Measurements from ENCODE around the gene SNTG2. TPM values are rescaled to one million over a fixed set of nuclear protein-coding genes. Genes with fewer than 3 reads are reported as not detected.

The SNTG2 gene
- total RNA-seq, 1 donor: 0.09 TPM

DNA sequence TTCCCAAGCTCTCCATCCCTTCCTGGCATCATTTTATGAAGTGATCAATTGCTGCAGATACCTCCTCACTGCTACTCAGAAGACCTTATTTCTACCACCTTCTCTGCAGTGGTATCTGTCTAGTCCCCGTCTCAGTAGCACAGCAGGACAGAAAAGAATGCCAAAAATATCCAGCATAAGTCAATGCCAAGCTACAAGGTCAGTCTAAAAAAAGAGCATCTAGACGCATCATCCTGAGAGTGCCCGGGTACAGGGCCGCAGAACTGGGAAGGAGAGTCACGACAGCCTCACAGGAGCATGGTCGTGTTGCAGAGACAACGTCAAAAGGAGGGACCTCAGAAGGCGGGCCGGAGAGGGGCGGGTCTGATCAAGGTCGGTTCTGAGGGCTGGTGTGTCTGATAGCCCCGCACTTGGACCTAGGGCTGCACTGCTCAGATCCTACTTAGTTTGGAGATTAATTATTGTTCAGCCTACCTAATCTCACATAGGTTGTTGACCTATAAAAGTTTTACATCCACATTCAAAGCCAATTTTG lies 24.3 kb upstream of the SNTG2 start:
- TF ChIP-seq, protein P1, sequence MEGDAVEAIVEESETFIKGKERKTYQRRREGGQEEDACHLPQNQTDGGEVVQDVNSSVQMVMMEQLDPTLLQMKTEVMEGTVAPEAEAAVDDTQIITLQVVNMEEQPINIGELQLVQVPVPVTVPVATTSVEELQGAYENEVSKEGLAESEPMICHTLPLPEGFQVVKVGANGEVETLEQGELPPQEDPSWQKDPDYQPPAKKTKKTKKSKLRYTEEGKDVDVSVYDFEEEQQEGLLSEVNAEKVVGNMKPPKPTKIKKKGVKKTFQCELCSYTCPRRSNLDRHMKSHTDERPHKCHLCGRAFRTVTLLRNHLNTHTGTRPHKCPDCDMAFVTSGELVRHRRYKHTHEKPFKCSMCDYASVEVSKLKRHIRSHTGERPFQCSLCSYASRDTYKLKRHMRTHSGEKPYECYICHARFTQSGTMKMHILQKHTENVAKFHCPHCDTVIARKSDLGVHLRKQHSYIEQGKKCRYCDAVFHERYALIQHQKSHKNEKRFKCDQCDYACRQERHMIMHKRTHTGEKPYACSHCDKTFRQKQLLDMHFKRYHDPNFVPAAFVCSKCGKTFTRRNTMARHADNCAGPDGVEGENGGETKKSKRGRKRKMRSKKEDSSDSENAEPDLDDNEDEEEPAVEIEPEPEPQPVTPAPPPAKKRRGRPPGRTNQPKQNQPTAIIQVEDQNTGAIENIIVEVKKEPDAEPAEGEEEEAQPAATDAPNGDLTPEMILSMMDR (IDR thresholded peaks at IDR 0.05; ENCODE audit: insufficient read depth, low read length): no peak
- H3K4me3 ChIP-seq (ENCODE audit: low read depth, low read length): no peak overlapping the region
- no peak for DNase-seq (ENCODE audit: low read depth)

- no peak for DNase-seq (ENCODE audit: low read depth)
- no peak overlapping the region for H3K4me3 ChIP-seq (ENCODE audit: low read depth, low read length)
- TF ChIP-seq, protein P1 (IDR thresholded peaks at IDR 0.05; ENCODE audit: insufficient read depth, low read length): no peak
Measured at GRCh38 chr2:926896-927295, 23.8 kb upstream of the SNTG2 start.

GRCh38 chr2:929011-929735 lies 21.5 kb upstream of the SNTG2 start:
- TF ChIP-seq, protein P1 (IDR thresholded peaks at IDR 0.05; ENCODE audit: insufficient read depth, low read length): no peak
- no peak overlapping the region for H3K4me3 ChIP-seq (ENCODE audit: low read depth, low read length)
- DNase-seq (ENCODE audit: low read depth): no peak

DNA sequence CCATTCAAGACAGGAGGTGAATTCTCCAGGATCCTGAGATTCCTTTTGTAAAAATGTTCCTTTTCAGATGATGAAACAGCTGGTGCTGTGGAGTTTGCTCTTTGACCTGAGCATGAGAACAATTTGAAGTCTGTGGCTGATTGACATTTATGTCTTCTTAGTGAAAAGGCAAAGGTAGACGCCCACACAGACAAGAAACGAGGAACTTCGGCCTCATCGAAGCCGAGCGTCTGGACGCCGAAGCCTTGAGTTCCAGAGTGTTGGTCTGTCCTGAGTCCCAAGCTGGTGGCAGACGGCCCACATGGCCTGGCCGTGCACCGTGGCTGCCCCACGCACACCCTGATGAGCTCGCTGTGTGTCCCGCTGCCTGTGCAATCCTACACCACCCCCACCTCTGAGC lies 20.7 kb upstream of the SNTG2 start:
- no peak overlapping the region for H3K4me3 ChIP-seq (ENCODE audit: low read depth, low read length)
- DNase-seq (ENCODE audit: low read depth): no peak
- TF ChIP-seq, protein P1 (IDR thresholded peaks at IDR 0.05; ENCODE audit: insufficient read depth, low read length): no peak

GRCh38 chr2:930935-931334 lies 19.7 kb upstream of the SNTG2 start:
- TF ChIP-seq, protein P1 (IDR thresholded peaks at IDR 0.05; ENCODE audit: insufficient read depth, low read length): no peak
- DNase-seq (ENCODE audit: low read depth): no peak
- no peak overlapping the region for H3K4me3 ChIP-seq (ENCODE audit: low read depth, low read length)

GRCh38 chr2:932320-933115 lies 18.1 kb upstream of the SNTG2 start:
- DNase-seq (ENCODE audit: low read depth): no peak
- TF ChIP-seq, protein P1 (IDR thresholded peaks at IDR 0.05; ENCODE audit: insufficient read depth, low read length): no peak
- H3K4me3 ChIP-seq (ENCODE audit: low read depth, low read length): no peak overlapping the region
